ENCODE results near the gene RCC1.
"Not testable (repeated sequence)": the region's sequence is repeated elsewhere in the genome, so short reads cannot be mapped to it uniquely, and the experiment has no call there.

The RCC1 gene

DNA sequence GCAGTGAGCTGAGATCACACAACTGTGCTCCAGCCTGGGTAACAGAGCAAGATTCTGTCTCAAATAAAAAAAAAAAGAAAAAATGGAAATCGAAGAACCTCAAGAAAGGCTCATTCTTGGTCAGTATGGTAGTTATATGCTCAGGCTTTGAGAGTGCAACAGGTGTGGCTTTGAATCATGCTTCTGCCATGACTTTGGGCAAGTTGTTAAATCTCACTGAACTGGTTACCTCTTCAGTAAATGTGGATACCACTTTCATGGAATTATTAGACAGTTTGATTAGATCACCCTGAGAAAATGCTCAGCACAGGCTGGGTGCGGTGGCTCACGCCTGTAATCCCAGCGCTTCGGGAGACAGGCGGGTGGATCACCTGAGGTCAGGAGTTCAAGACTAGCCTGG is 59.9 kb downstream of the RCC1 start:
- no peak overlapping the region for H3K14ac ChIP-seq (ENCODE audit: low read length)
- H2BK120ac ChIP-seq (ENCODE audit: low read depth, low read length): no peak overlapping the region
- no peak overlapping the region for H2AFZ ChIP-seq (ENCODE audit: low read length)
- no peaks in the 10 kb centered on the region for H3K79me1 ChIP-seq (ENCODE audit: low read depth, low read length)
- no peak for DNase-seq (ENCODE audit: low spot score)
- no peak overlapping the region for H2BK12ac ChIP-seq (ENCODE audit: low read length)
- H3K4me3 ChIP-seq (ENCODE audit: low read length in 2 of 2): no peak overlapping the region
- H3K4me1 ChIP-seq (ENCODE audit: control insufficient read depth in 2 of 2, insufficient read depth in 1 of 2, low read depth in 1 of 2, low read length in 2 of 2): no peaks in the 10 kb centered on the region
- H2BK5ac ChIP-seq (ENCODE audit: low read length): no peak overlapping the region
- H3K9me3 ChIP-seq (replicated peaks in 1 of 2; ENCODE audit: control insufficient read depth in 2 of 2, insufficient read depth in 1 of 2, low read depth in 1 of 2, low read length in 2 of 2): no peaks in the 10 kb centered on the region
- H3K9ac ChIP-seq (ENCODE audit: low read depth, low read length, poor library complexity): no peak overlapping the region
- no peak overlapping the region for H3K4ac ChIP-seq (ENCODE audit: low read length)
- no peak overlapping the region for H4K91ac ChIP-seq (ENCODE audit: low read depth, low read length, poor library complexity)
- no peak overlapping the region for H2AK5ac ChIP-seq (ENCODE audit: low read depth, low read length)
- H3K36me3 ChIP-seq (replicated peaks in 1 of 2; ENCODE audit: control insufficient read depth in 2 of 2, insufficient read depth in 2 of 2, low read length in 2 of 2): peaks cover 30 to 79% of the 10 kb centered on the region in 2 donors
- no peak overlapping the region for H3K23ac ChIP-seq (ENCODE audit: low read depth, low read length, poor library complexity)
- no peak overlapping the region for H2BK15ac ChIP-seq (ENCODE audit: low read length)
- no peak overlapping the region for H3K4me2 ChIP-seq (ENCODE audit: insufficient read depth, low read length, poor library complexity, severe bottlenecking)
- WGBS, 2 donors (ENCODE audit: extremely low coverage in 2 of 2, insufficient read length in 2 of 2, insufficient replicate concordance in 1 of 2): no CpG with 5 or more reads among the region's 6 CpGs
- H4K8ac ChIP-seq (ENCODE audit: low read depth, low read length): no peak overlapping the region
- no peak overlapping the region for H3K18ac ChIP-seq (ENCODE audit: low read length)
- H3K27me3 ChIP-seq (ENCODE audit: control insufficient read depth in 3 of 3, insufficient read depth in 3 of 3, low read depth in 1 of 3, low read length in 3 of 3): no peaks in the 10 kb centered on the region
- no peak overlapping the region for H3K27ac ChIP-seq (replicated peaks; ENCODE audit: low read length)

DNA sequence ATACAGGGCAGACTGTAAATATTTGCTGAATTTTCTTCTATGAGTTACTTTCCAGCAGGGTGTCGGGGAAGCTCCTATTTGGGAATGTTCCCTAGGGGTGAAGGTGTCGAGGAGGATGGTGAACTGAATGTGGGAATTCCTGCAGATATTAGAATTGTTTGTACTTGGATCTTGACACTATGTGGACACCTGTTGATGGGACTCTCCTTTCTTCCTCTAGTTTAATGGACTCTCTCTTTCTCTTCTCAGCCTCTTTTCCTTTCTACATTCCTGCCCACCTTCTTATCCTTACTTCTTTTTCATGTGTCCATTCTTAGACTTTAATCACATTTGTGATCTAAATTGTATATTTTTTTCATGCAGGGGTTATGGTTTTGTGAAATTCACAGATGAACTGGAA is 61.1 kb downstream of the RCC1 start:
- Histone ChIP-seq H3K27ac (replicated peaks; ENCODE audit: low read length) (no peak overlapping the region), H3K9ac (ENCODE audit: low read depth, low read length, poor library complexity) (no peak overlapping the region), H3K9me3 (replicated peaks in 1 of 2; ENCODE audit: control insufficient read depth in 2 of 2, insufficient read depth in 1 of 2, low read depth in 1 of 2, low read length in 2 of 2) (no peaks in the 10 kb centered on the region), H4K8ac (ENCODE audit: low read depth, low read length) (no peak overlapping the region), H3K14ac (ENCODE audit: low read length) (no peak overlapping the region), H3K18ac (ENCODE audit: low read length) (no peak overlapping the region), H2AFZ (ENCODE audit: low read length) (no peak overlapping the region), H3K4ac (ENCODE audit: low read length) (no peak overlapping the region), H2BK5ac (ENCODE audit: low read length) (no peak overlapping the region), H2AK5ac (ENCODE audit: low read depth, low read length) (no peak overlapping the region), H4K91ac (ENCODE audit: low read depth, low read length, poor library complexity) (no peak overlapping the region), H3K4me1 (ENCODE audit: control insufficient read depth in 2 of 2, insufficient read depth in 1 of 2, low read depth in 1 of 2, low read length in 2 of 2) (no peaks in the 10 kb centered on the region), H3K36me3 (replicated peaks in 1 of 2; ENCODE audit: control insufficient read depth in 2 of 2, insufficient read depth in 2 of 2, low read length in 2 of 2) (peaks cover 27 to 78% of the 10 kb centered on the region in 2 donors), H2BK15ac (ENCODE audit: low read length) (no peak overlapping the region), H2BK120ac (ENCODE audit: low read depth, low read length) (no peak overlapping the region), H3K27me3 (ENCODE audit: control insufficient read depth in 3 of 3, insufficient read depth in 3 of 3, low read depth in 1 of 3, low read length in 3 of 3) (no peaks in the 10 kb centered on the region), H2BK12ac (ENCODE audit: low read length) (no peak overlapping the region), H3K4me2 (ENCODE audit: insufficient read depth, low read length, poor library complexity, severe bottlenecking) (no peak overlapping the region), H3K23ac (ENCODE audit: low read depth, low read length, poor library complexity) (no peak overlapping the region), H3K79me1 (ENCODE audit: low read depth, low read length) (no peaks in the 10 kb centered on the region), H3K4me3 (ENCODE audit: low read length in 2 of 2) (no peak overlapping the region)
- WGBS, 2 donors (ENCODE audit: extremely low coverage in 2 of 2, insufficient read length in 2 of 2, insufficient replicate concordance in 1 of 2): no CpG with 5 or more reads among the region's 2 CpGs
- no peak for DNase-seq (ENCODE audit: low spot score)

DNA sequence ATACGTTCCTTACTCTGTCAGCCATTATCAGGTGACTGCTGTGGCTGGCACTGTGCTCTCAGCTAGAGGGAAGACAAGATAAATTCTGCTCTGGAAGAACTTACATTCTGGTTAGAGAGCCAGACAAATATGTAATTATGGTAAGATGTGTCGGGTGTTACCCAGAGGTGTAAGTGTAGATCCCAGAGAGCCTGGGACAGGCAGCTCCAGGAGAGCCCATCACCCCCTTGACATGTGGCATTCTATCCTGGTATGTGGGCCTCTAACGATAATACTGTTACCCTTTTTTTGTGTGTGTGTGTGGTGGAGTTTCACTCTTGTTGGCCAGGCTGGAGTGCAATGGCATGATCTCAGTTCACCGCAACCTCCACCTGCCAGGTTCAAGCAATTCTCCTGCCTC is 66.1 kb downstream of the RCC1 start:
- Histone ChIP-seq H2BK120ac (ENCODE audit: low read depth, low read length) (no peak overlapping the region), H3K14ac (ENCODE audit: low read length) (no peak overlapping the region), H3K4me3 (ENCODE audit: low read length in 2 of 2) (no peak overlapping the region), H2AFZ (ENCODE audit: low read length) (no peak overlapping the region), H3K4ac (ENCODE audit: low read length) (no peak overlapping the region), H3K4me2 (ENCODE audit: insufficient read depth, low read length, poor library complexity, severe bottlenecking) (no peak overlapping the region), H3K23ac (ENCODE audit: low read depth, low read length, poor library complexity) (no peak overlapping the region), H2BK5ac (ENCODE audit: low read length) (no peak overlapping the region), H2BK12ac (ENCODE audit: low read length) (no peak overlapping the region), H3K9me3 (replicated peaks in 1 of 2; ENCODE audit: control insufficient read depth in 2 of 2, insufficient read depth in 1 of 2, low read depth in 1 of 2, low read length in 2 of 2) (no peaks in the 10 kb centered on the region), H3K36me3 (replicated peaks in 1 of 2; ENCODE audit: control insufficient read depth in 2 of 2, insufficient read depth in 2 of 2, low read length in 2 of 2) (peaks cover 23 to 76% of the 10 kb centered on the region in 2 donors), H2AK5ac (ENCODE audit: low read depth, low read length) (no peak overlapping the region), H3K79me1 (ENCODE audit: low read depth, low read length) (no peaks in the 10 kb centered on the region), H3K27me3 (ENCODE audit: control insufficient read depth in 3 of 3, insufficient read depth in 3 of 3, low read depth in 1 of 3, low read length in 3 of 3) (no peaks in the 10 kb centered on the region), H4K8ac (ENCODE audit: low read depth, low read length) (no peak overlapping the region), H3K9ac (ENCODE audit: low read depth, low read length, poor library complexity) (no peak overlapping the region), H2BK15ac (ENCODE audit: low read length) (no peak overlapping the region), H3K18ac (ENCODE audit: low read length) (no peak overlapping the region), H3K4me1 (ENCODE audit: control insufficient read depth in 2 of 2, insufficient read depth in 1 of 2, low read depth in 1 of 2, low read length in 2 of 2) (no peaks in the 10 kb centered on the region), H4K91ac (ENCODE audit: low read depth, low read length, poor library complexity) (no peak overlapping the region), H3K27ac (replicated peaks; ENCODE audit: low read length) (no peak overlapping the region)
- no CpG with 5 or more reads among the region's 4 CpGs for WGBS, 2 donors (ENCODE audit: extremely low coverage in 2 of 2, insufficient read length in 2 of 2, insufficient replicate concordance in 1 of 2)
- no peak for DNase-seq (ENCODE audit: low spot score)

DNA sequence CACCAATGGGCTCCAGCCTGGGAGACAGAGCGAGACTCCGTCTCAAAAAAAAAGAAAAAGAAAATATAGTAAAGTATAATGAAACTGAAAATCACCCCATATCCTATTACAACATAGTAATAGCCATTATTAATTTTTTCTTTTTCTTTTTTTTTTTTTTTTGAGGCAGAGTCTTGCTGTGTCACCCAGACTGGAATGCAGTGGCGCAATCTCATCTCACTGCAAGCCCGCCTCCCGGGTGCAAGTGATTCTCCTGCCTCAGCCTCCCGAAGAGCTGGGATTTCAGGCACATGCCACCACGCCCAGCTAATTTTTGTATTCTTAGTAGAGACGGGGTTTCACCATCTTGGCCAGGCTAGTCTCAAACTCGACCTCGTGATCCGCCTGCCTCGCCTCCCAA is 67.0 kb downstream of the RCC1 start:
- not testable (repeated sequence) for H2BK5ac ChIP-seq (ENCODE audit: low read length); H3K4ac ChIP-seq (ENCODE audit: low read length); H3K27ac ChIP-seq (replicated peaks; ENCODE audit: low read length); H3K9ac ChIP-seq (ENCODE audit: low read depth, low read length, poor library complexity); H2AK5ac ChIP-seq (ENCODE audit: low read depth, low read length); H3K4me3 ChIP-seq (ENCODE audit: low read length in 2 of 2); H4K91ac ChIP-seq (ENCODE audit: low read depth, low read length, poor library complexity); H3K79me1 ChIP-seq (ENCODE audit: low read depth, low read length); DNase-seq (ENCODE audit: low spot score); H4K8ac ChIP-seq (ENCODE audit: low read depth, low read length); H2AFZ ChIP-seq (ENCODE audit: low read length); H2BK15ac ChIP-seq (ENCODE audit: low read length); H3K4me2 ChIP-seq (ENCODE audit: insufficient read depth, low read length, poor library complexity, severe bottlenecking); H3K18ac ChIP-seq (ENCODE audit: low read length); H3K9me3 ChIP-seq (replicated peaks in 1 of 2; ENCODE audit: control insufficient read depth in 2 of 2, insufficient read depth in 1 of 2, low read depth in 1 of 2, low read length in 2 of 2); H3K23ac ChIP-seq (ENCODE audit: low read depth, low read length, poor library complexity); H3K27me3 ChIP-seq (ENCODE audit: control insufficient read depth in 3 of 3, insufficient read depth in 3 of 3, low read depth in 1 of 3, low read length in 3 of 3); H3K14ac ChIP-seq (ENCODE audit: low read length); H3K4me1 ChIP-seq (ENCODE audit: control insufficient read depth in 2 of 2, insufficient read depth in 1 of 2, low read depth in 1 of 2, low read length in 2 of 2); H2BK12ac ChIP-seq (ENCODE audit: low read length); H2BK120ac ChIP-seq (ENCODE audit: low read depth, low read length)
- no CpG with 5 or more reads among the region's 12 CpGs for WGBS, 2 donors (ENCODE audit: extremely low coverage in 2 of 2, insufficient read length in 2 of 2, insufficient replicate concordance in 1 of 2)
- H3K36me3 ChIP-seq (replicated peaks in 1 of 2; ENCODE audit: control insufficient read depth in 2 of 2, insufficient read depth in 2 of 2, low read length in 2 of 2): peaks cover 27 to 76% of the 10 kb centered on the region in 2 donors

Measured in neuronal stem cell (in vitro differentiated cells).